NCI-H1105 treated with DMSO at 0.1 percent for 48 hours (cell line): ENCODE measurements around the gene TBC1D3L.
"Not testable (repeated sequence)": the region's sequence is repeated elsewhere in the genome, so short reads cannot be mapped to it uniquely, and the experiment has no call there.

Experiments used
- DNase-seq: peaks from one replicate; lab custom pipeline; 2025; lab: John Stamatoyannopoulos, UW

Gene TBC1D3L

DNA sequence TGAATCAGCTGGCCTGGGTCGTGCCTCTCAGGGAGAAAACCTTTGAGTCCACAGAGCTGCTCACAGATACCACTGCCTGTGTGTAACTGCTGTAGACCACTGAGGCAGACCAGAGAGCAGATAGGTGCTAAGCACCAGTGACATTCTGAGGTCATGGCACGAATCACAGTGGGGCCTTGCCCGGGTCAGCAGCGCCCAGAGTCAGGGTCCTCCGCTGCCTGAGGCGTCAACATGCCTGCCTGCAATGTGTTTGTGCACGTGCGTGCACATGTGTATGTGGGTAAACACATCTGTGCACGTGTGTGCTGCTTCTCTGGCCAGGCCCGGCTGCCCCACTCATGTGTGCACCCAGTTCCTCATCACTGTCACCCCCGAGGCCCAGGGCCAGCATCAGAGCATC lies at the start of gene TBC1D3L:
Gene TBC1D3L (minus strand): TSS at position 101 of the 400 bp plus-strand sequence. CDS start 1,540 bp downstream, outside the sequence.
- DNase-seq = not testable (repeated sequence)

DNA sequence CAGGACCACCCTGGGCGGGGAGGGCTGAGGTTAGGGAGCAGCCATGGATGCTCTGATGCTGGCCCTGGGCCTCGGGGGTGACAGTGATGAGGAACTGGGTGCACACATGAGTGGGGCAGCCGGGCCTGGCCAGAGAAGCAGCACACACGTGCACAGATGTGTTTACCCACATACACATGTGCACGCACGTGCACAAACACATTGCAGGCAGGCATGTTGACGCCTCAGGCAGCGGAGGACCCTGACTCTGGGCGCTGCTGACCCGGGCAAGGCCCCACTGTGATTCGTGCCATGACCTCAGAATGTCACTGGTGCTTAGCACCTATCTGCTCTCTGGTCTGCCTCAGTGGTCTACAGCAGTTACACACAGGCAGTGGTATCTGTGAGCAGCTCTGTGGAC lies 14.8 kb upstream of the TBC1D3L start, which contains the start of gene TBC1D3D:
Gene TBC1D3D (plus strand): TSS at position 301 of the 400 bp plus-strand sequence. CDS start 1,585 bp downstream, outside the sequence.
- not testable (repeated sequence) for DNase-seq
